ENCODE results near the gene COMMD7. TPM values are rescaled to one million over a fixed set of nuclear protein-coding genes. Genes with fewer than 3 reads are reported as not detected.

COMMD7 gene
- total RNA-seq, 2 experiments from 2014 or later, result 20.5 to 22.2 TPM

GRCh38 chr20:32661820-32662528 is 81.3 kb downstream of the COMMD7 start:
- H3K9me2 ChIP-seq (ENCODE audit: insufficient read depth, low read length), result no peaks in the 10 kb centered on the region
- no peaks in the 10 kb centered on the region for H3K79me2 ChIP-seq (ENCODE audit: insufficient read depth, low read depth, low read length)
- no peak for DNase-seq (ENCODE audit: low spot score)
- intact Hi-C loops (cut with micrococcal nuclease; ENCODE audit: unreplicated experiment), result no loop called here
- ChIA-PET POLR2A (interaction anchor here (0.6 to 1.8 kb wide), 2 partner anchors 11 to 14 kb away, joined by 3 to 5 read pairs; no protein-coding TSS in a partner anchor), CTCF (ENCODE audit: unreplicated experiment) (interaction anchor here (0.6 kb wide), 2 partner anchors 12 to 50 kb away, joined by 3 read pairs; partner anchors contain the start of gene C20orf203)
- peaks cover 21% of the 10 kb centered on the region for H3K4me1 ChIP-seq (ENCODE audit: insufficient read depth, low read length, poor library complexity, severe bottlenecking)
- 0 out of 2 replicates have a peak, but pooled peaks cover 11% of the 10 kb centered on the region for H3K9me3 ChIP-seq (ENCODE audit: low read length)
- H3K27ac ChIP-seq (ENCODE audit: low read depth, low read length, poor library complexity, severe bottlenecking), result no peak overlapping the region
- no peak overlapping the region for H3K4me2 ChIP-seq (ENCODE audit: low read length)
- H3K4me3 ChIP-seq (ENCODE audit: low read depth, low read length, poor library complexity, severe bottlenecking), result no peak overlapping the region
- TF ChIP-seq EZH2phosphoT487 (IDR thresholded peaks at IDR 0.05; ENCODE audit: borderline replicate concordance, low read depth, low read length) (no peak), CTCF (conservative IDR thresholded peaks at IDR 0.05; ENCODE audit: low read length) (peak; percentile 30; the same call in 1 of the 2 replicates)
- no peak overlapping the region for H2AFZ ChIP-seq (ENCODE audit: low read length)
- no peaks in the 10 kb centered on the region for H4K20me1 ChIP-seq (ENCODE audit: insufficient read depth, low read length)
- no peaks in the 10 kb centered on the region for H3K36me3 ChIP-seq (ENCODE audit: insufficient read depth, low read length)
- no TSS peak for BruUV-seq (replicated peaks)

GRCh38 chr20:32660661-32661060 is 82.6 kb downstream of the COMMD7 start:
- H3K9me3 ChIP-seq (ENCODE audit: low read length), result 0 out of 2 replicates have a peak, but pooled peaks cover 11% of the 10 kb centered on the region
- H2AFZ ChIP-seq (ENCODE audit: low read length), result no peak overlapping the region
- no peak overlapping the region for H3K4me2 ChIP-seq (ENCODE audit: low read length)
- H3K4me1 ChIP-seq (ENCODE audit: insufficient read depth, low read length, poor library complexity, severe bottlenecking), result peaks cover 14% of the 10 kb centered on the region
- no peak overlapping the region for H3K4me3 ChIP-seq (ENCODE audit: low read depth, low read length, poor library complexity, severe bottlenecking)
- H4K20me1 ChIP-seq (ENCODE audit: insufficient read depth, low read length), result no peaks in the 10 kb centered on the region
- TF ChIP-seq CTCF (conservative IDR thresholded peaks at IDR 0.05; ENCODE audit: low read length) (no peak), EZH2phosphoT487 (IDR thresholded peaks at IDR 0.05; ENCODE audit: borderline replicate concordance, low read depth, low read length) (no peak)
- ChIA-PET POLR2A (no interaction called here), CTCF (ENCODE audit: unreplicated experiment) (no interaction called here)
- intact Hi-C loops (cut with micrococcal nuclease; ENCODE audit: unreplicated experiment), result no loop called here
- no peaks in the 10 kb centered on the region for H3K9me2 ChIP-seq (ENCODE audit: insufficient read depth, low read length)
- BruUV-seq (replicated peaks), result no TSS peak
- no peak for DNase-seq (ENCODE audit: low spot score)
- no peaks in the 10 kb centered on the region for H3K36me3 ChIP-seq (ENCODE audit: insufficient read depth, low read length)
- H3K27ac ChIP-seq (ENCODE audit: low read depth, low read length, poor library complexity, severe bottlenecking), result no peak overlapping the region
- no peaks in the 10 kb centered on the region for H3K79me2 ChIP-seq (ENCODE audit: insufficient read depth, low read depth, low read length)

- H3K4me3 ChIP-seq (ENCODE audit: low read depth, low read length, poor library complexity, severe bottlenecking), result no peak overlapping the region
- no peak overlapping the region for H3K27ac ChIP-seq (ENCODE audit: low read depth, low read length, poor library complexity, severe bottlenecking)
- H3K36me3 ChIP-seq (ENCODE audit: insufficient read depth, low read length), result no peaks in the 10 kb centered on the region
- no peak for TF ChIP-seq EZH2phosphoT487 (IDR thresholded peaks at IDR 0.05; ENCODE audit: borderline replicate concordance, low read depth, low read length)
- no peak for TF ChIP-seq CTCF (conservative IDR thresholded peaks at IDR 0.05; ENCODE audit: low read length)
- DNase-seq (ENCODE audit: low spot score), result no peak
- no peak overlapping the region for H2AFZ ChIP-seq (ENCODE audit: low read length)
- no TSS peak for BruUV-seq (replicated peaks)
- intact Hi-C loops (cut with micrococcal nuclease; ENCODE audit: unreplicated experiment), result loop anchor here (10.0 kb wide), 1 partner anchor 502 kb away; no protein-coding TSS in a partner anchor
- ChIA-PET POLR2A (interaction anchor here (1.0 kb wide), 1 partner anchor 163 kb away, joined by 3 read pairs; the partner anchor contains the start of gene MAPRE1), CTCF (ENCODE audit: unreplicated experiment) (no interaction called here)
- peaks cover 10% of the 10 kb centered on the region for H3K4me1 ChIP-seq (ENCODE audit: insufficient read depth, low read length, poor library complexity, severe bottlenecking)
- H3K9me3 ChIP-seq (ENCODE audit: low read length), result peaks cover 11% of the 10 kb centered on the region; the same call in 1 of the 2 replicates
- H4K20me1 ChIP-seq (ENCODE audit: insufficient read depth, low read length), result no peaks in the 10 kb centered on the region
- no peaks in the 10 kb centered on the region for H3K9me2 ChIP-seq (ENCODE audit: insufficient read depth, low read length)
- no peaks in the 10 kb centered on the region for H3K79me2 ChIP-seq (ENCODE audit: insufficient read depth, low read depth, low read length)
- no peak overlapping the region for H3K4me2 ChIP-seq (ENCODE audit: low read length)
Measured at GRCh38 chr20:32656827-32657226, 86.4 kb downstream of the COMMD7 start.
